HG03108 (cell line): ENCODE data around the gene IDH1.
"Not testable (repeated sequence)": the region's sequence is repeated elsewhere in the genome, so short reads cannot be mapped to it uniquely, and the experiment has no call there.

Experiments
- ATAC-seq: cut with Tn5 transposase; IDR thresholded peaks from one replicate; pipeline ENCODE4 v1.9.1; 2021; ENCODE audit warnings: moderate library complexity; ENCODE audit not compliant: unreplicated experiment

The IDH1 gene

GRCh38 chr2:208256849-208257813, 2.3 kb upstream of the IDH1 start:
- ATAC-seq: not testable (repeated sequence)

GRCh38 chr2:208256192-208256782, 1.4 kb upstream of the IDH1 start:
- ATAC-seq: no peak

- ATAC-seq: peak; percentile 13
Measured at GRCh38 chr2:208255557-208256106, 761 bp upstream of the IDH1 start.

- ATAC-seq: peak; percentile 76
Measured at GRCh38 chr2:208254118-208254870, 577 bp downstream of the IDH1 start.

GRCh38 chr2:208253600-208254117, 1.2 kb downstream of the IDH1 start:
- ATAC-seq: no peak

- ATAC-seq: no peak
Measured at GRCh38 chr2:208252716-208253492, 2.0 kb downstream of the IDH1 start.

- ATAC-seq: no peak
Measured at GRCh38 chr2:208251098-208251497, 3.8 kb downstream of the IDH1 start.

- no peak for ATAC-seq
Measured at GRCh38 chr2:208250388-208250787, 4.5 kb downstream of the IDH1 start.

GRCh38 chr2:208249296-208249695, 5.6 kb downstream of the IDH1 start:
- ATAC-seq: no peak

GRCh38 chr2:208248601-208249000, 6.3 kb downstream of the IDH1 start:
- ATAC-seq: no peak

- ATAC-seq: no peak
Measured at GRCh38 chr2:208245746-208246145, 9.1 kb downstream of the IDH1 start.

- ATAC-seq: no peak
Measured at GRCh38 chr2:208244422-208244821, 10.4 kb downstream of the IDH1 start.

- ATAC-seq: no peak
Measured at GRCh38 chr2:208240619-208241209, 14.2 kb downstream of the IDH1 start.

- no peak for ATAC-seq
Measured at GRCh38 chr2:208239770-208240493, 14.9 kb downstream of the IDH1 start.

- no peak for ATAC-seq
Measured at GRCh38 chr2:208235860-208236259, 19.0 kb downstream of the IDH1 start.

GRCh38 chr2:208234786-208235185, 20.1 kb downstream of the IDH1 start:
- ATAC-seq: no peak

- no peak for ATAC-seq
Measured at GRCh38 chr2:208228476-208228875, 26.4 kb downstream of the IDH1 start.

- no peak for ATAC-seq
Measured at GRCh38 chr2:208227581-208228232, 27.2 kb downstream of the IDH1 start.

- ATAC-seq: no peak
Measured at GRCh38 chr2:208224802-208225201, 30.1 kb downstream of the IDH1 start.
